ENCODE data around the gene DIP2B.

- no peak for TF ChIP-seq ZNF274 (IDR thresholded peaks at IDR 0.05; ENCODE audit: low read depth, low read length)
- no peak for TF ChIP-seq YY1 (IDR thresholded peaks at IDR 0.05; ENCODE audit: insufficient read depth, insufficient read length)
- no peak for TF ChIP-seq SUZ12 (IDR thresholded peaks at IDR 0.05; ENCODE audit: extremely low read depth, insufficient read depth, insufficient read length)
These were observed 137.3 kb downstream of the DIP2B start for GRCh38 chr12:50642035-50642451.
